SK-N-SH treated with all-trans-retinoic acid at 6 μM for 48 hours (cell line): ENCODE data around the gene FNDC1.
"Not testable (repeated sequence)": the region's sequence is repeated elsewhere in the genome, so short reads cannot be mapped to it uniquely, and the experiment has no call there.

Experiments
- ATAC-seq: fragments of 200-7000 bp; cut with Tn5 transposase; 3 replicates; pipeline ENCODE4 v1.9.1; 2020; ENCODE audit warnings: mild to moderate bottlenecking, moderate library complexity
- ARNTL ChIP-seq: fragments of 450-650 bp; formaldehyde crosslinking; IDR thresholded peaks from 2 replicates; pipeline ENCODE4 v1.5.0; 2020; ENCODE audit warnings: low read depth, mild to moderate bottlenecking, moderate library complexity, borderline replicate concordance
- BACH2 ChIP-seq: fragments of 250-450 bp; sonication (Bioruptor Pico); IDR thresholded peaks from 2 replicates; pipeline ENCODE4 v1.9.0; 2021; ENCODE audit warnings: mild to moderate bottlenecking, borderline replicate concordance
- CSDC2 ChIP-seq: fragments of 250-450 bp; sonication (Bioruptor Pico); IDR thresholded peaks from 2 replicates; pipeline ENCODE4 v1.5.0; 2020; ENCODE audit warnings: mild to moderate bottlenecking, moderate library complexity
- ESRRG ChIP-seq: fragments of 250-450 bp; sonication (Bioruptor Pico); IDR thresholded peaks from 2 replicates; pipeline ENCODE4 v1.6.1; 2021; ENCODE audit warnings: mild to moderate bottlenecking
- GLIS3 ChIP-seq: fragments of 250-450 bp; sonication (Bioruptor Pico); IDR thresholded peaks from 2 replicates; pipeline ENCODE4 v1.5.0; 2020; ENCODE audit warnings: mild to moderate bottlenecking, moderate library complexity
- ISL1 ChIP-seq: fragments of 250-450 bp; sonication (Bioruptor Pico); IDR thresholded peaks from 2 replicates; pipeline ENCODE4 v2.1.2; 2022; ENCODE audit warnings: mild to moderate bottlenecking, moderate library complexity
- OSR1 ChIP-seq: fragments of 250-450 bp; sonication (Bioruptor Pico); IDR thresholded peaks from 2 replicates; pipeline ENCODE4 v1.8.0; 2022; ENCODE audit warnings: moderate library complexity, mild to moderate bottlenecking, inconsistent platforms
- PPARA ChIP-seq: fragments of 250-450 bp; sonication (Bioruptor Pico); IDR thresholded peaks from 2 replicates; pipeline ENCODE4 v1.5.0; 2020; ENCODE audit warnings: mild to moderate bottlenecking, borderline replicate concordance
- RARB ChIP-seq: fragments of 250-450 bp; sonication (Bioruptor Pico); IDR thresholded peaks from 2 replicates; pipeline ENCODE4 v1.8.0; 2021; ENCODE audit warnings: mild to moderate bottlenecking, moderate library complexity
- SNAI2 ChIP-seq: fragments of 250-450 bp; sonication (Bioruptor Pico); IDR thresholded peaks from 2 replicates; pipeline ENCODE4 v1.5.0; 2020; ENCODE audit warnings: mild to moderate bottlenecking, moderate library complexity
- TCF4 ChIP-seq: fragments of 250-450 bp; sonication (Bioruptor Pico); IDR thresholded peaks from 2 replicates; pipeline ENCODE4 v1.8.0; 2021; ENCODE audit warnings: mild to moderate bottlenecking, moderate library complexity, borderline replicate concordance
- TOX ChIP-seq: fragments of 250-450 bp; sonication (Bioruptor Pico); IDR thresholded peaks from 2 replicates; pipeline ENCODE4 v1.8.0; 2021; ENCODE audit warnings: mild to moderate bottlenecking, moderate library complexity, borderline replicate concordance
- ZC3H10 ChIP-seq: fragments of 250-450 bp; sonication (Bioruptor Pico); IDR thresholded peaks from 2 replicates; pipeline ENCODE4 v1.5.1; 2021; ENCODE audit warnings: mild to moderate bottlenecking, moderate library complexity
- ZFP30 ChIP-seq: fragments of 450-650 bp; formaldehyde crosslinking; IDR thresholded peaks from 2 replicates; pipeline ENCODE4 v1.5.0; 2022; ENCODE audit warnings: mild to moderate bottlenecking, moderate library complexity
- ZNF70 ChIP-seq: fragments of 450-650 bp; formaldehyde crosslinking; IDR thresholded peaks from 2 replicates; pipeline ENCODE4 v1.5.0; 2020; ENCODE audit warnings: mild to moderate bottlenecking, moderate library complexity
- ZNF8 ChIP-seq: fragments of 450-650 bp; formaldehyde crosslinking; IDR thresholded peaks from 2 replicates; pipeline ENCODE4 v1.5.0; 2020; ENCODE audit warnings: mild to moderate bottlenecking, moderate library complexity
- TF ChIP-seq, protein P1 (sequence below): fragments of 250-450 bp; sonication (Bioruptor Pico); IDR thresholded peaks from 2 replicates; pipeline ENCODE4 v1.8.0; 2020; ENCODE audit warnings: mild to moderate bottlenecking, moderate library complexity, borderline replicate concordance
- TF ChIP-seq, protein P2 (sequence below): fragments of 250-450 bp; sonication (Bioruptor Pico); IDR thresholded peaks from 2 replicates; pipeline ENCODE4 v1.5.1; 2020; ENCODE audit warnings: low read depth, mild to moderate bottlenecking, moderate library complexity
- TF ChIP-seq, protein P3 (sequence below): fragments of 250-450 bp; sonication (Bioruptor Pico); IDR thresholded peaks from 2 replicates; pipeline ENCODE4 v1.5.1; 2021; ENCODE audit warnings: mild to moderate bottlenecking, moderate library complexity
- TF ChIP-seq, protein P4 (sequence below): fragments of 250-450 bp; sonication (Bioruptor Pico); IDR thresholded peaks from 2 replicates; pipeline ENCODE4 v1.8.0; 2021; ENCODE audit warnings: low read depth, mild to moderate bottlenecking, moderate library complexity, borderline replicate concordance

The FNDC1 gene

DNA sequence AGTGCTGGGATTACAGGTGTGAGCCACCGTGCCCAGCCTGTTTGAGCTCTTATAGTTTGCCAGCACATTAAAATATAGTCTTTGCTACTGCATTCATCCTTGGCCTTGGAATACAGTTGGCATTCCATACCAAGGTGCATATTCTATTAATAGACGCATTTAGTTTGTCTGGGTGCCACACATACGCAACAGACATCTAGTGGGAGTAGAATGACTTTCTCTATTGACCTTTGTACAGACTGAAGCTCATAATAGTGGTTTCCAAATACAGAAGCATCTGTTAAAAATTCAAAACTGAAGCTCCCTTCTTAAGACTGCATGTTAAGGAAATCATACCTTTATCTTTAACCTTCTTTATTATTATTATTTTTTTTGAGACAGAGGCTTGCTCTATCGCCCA lies 46.7 kb upstream of the FNDC1 start:
- TF ChIP-seq BACH2 (CRISPR knock-in tag) (no peak), OSR1 (CRISPR knock-in tag) (no peak)
- TF ChIP-seq, all 23 proteins: peak for 0
- no peak for ATAC-seq

DNA sequence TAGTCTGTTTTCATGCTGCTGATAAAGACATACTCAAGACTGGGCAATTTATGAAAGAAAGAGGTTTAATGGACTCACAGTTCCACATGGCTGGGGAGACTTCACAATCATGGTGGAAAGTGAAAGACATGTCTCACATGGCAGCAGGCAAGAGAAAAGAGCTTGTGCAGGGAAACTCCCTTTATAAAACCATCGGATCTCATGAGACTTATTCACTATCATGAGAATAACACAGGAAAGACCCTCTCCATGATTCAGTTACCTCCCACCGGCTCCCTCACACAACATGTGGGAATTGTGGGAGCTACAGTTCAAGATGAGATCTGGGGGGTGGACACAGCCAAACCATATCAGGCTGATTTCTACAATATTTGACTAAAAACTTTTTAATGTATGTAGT lies 45.4 kb upstream of the FNDC1 start:
- not testable (repeated sequence) for ATAC-seq

DNA sequence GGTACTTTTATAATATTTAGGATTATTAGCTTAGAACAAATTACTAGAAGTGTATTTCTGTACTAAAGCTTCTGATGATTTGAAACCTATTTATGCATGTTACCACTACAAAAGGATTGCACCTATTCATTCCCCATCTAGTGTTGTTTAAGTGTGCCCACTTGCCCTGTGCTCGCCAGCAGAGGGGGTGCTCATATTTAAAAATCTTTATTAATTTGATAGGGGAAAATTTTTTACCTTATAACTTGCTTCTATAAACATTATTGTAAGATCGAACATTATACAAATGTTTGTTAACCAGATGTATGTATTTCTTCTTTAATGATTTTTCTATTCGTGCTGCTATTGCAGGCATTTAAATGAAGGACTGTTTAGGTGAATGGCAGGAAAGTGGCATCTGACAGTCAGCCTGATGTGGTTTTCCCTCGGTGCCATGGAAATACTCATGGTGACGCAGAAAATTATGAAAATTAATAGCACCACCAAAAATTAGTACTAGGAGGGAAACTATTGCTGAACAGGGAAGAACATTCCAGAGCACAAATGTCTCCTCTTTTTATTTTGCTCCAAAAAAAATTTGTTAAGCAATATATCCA lies 44.1 kb upstream of the FNDC1 start:
- no peak for TF ChIP-seq ISL1 (CRISPR knock-in tag)
- TF ChIP-seq, protein P1, sequence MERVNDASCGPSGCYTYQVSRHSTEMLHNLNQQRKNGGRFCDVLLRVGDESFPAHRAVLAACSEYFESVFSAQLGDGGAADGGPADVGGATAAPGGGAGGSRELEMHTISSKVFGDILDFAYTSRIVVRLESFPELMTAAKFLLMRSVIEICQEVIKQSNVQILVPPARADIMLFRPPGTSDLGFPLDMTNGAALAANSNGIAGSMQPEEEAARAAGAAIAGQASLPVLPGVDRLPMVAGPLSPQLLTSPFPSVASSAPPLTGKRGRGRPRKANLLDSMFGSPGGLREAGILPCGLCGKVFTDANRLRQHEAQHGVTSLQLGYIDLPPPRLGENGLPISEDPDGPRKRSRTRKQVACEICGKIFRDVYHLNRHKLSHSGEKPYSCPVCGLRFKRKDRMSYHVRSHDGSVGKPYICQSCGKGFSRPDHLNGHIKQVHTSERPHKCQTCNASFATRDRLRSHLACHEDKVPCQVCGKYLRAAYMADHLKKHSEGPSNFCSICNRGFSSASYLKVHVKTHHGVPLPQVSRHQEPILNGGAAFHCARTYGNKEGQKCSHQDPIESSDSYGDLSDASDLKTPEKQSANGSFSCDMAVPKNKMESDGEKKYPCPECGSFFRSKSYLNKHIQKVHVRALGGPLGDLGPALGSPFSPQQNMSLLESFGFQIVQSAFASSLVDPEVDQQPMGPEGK: no peak
- TF ChIP-seq TCF4 (CRISPR knock-in tag): no peak
- no peak for TF ChIP-seq PPARA (CRISPR knock-in tag)
- TF ChIP-seq, protein P2, sequence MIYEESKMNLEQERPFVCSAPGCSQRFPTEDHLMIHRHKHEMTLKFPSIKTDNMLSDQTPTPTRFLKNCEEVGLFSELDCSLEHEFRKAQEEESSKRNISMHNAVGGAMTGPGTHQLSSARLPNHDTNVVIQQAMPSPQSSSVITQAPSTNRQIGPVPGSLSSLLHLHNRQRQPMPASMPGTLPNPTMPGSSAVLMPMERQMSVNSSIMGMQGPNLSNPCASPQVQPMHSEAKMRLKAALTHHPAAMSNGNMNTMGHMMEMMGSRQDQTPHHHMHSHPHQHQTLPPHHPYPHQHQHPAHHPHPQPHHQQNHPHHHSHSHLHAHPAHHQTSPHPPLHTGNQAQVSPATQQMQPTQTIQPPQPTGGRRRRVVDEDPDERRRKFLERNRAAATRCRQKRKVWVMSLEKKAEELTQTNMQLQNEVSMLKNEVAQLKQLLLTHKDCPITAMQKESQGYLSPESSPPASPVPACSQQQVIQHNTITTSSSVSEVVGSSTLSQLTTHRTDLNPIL (CRISPR knock-in tag): no peak
- TF ChIP-seq, protein P3, sequence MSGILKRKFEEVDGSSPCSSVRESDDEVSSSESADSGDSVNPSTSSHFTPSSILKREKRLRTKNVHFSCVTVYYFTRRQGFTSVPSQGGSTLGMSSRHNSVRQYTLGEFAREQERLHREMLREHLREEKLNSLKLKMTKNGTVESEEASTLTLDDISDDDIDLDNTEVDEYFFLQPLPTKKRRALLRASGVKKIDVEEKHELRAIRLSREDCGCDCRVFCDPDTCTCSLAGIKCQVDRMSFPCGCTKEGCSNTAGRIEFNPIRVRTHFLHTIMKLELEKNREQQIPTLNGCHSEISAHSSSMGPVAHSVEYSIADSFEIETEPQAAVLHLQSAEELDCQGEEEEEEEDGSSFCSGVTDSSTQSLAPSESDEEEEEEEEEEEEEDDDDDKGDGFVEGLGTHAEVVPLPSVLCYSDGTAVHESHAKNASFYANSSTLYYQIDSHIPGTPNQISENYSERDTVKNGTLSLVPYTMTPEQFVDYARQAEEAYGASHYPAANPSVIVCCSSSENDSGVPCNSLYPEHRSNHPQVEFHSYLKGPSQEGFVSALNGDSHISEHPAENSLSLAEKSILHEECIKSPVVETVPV (CRISPR knock-in tag): no peak
- no peak for TF ChIP-seq ARNTL
- no peak for TF ChIP-seq BACH2 (CRISPR knock-in tag)
- TF ChIP-seq GLIS3 (CRISPR knock-in tag): no peak
- TF ChIP-seq ESRRG: no peak
- TF ChIP-seq RARB (CRISPR knock-in tag): no peak
- TF ChIP-seq SNAI2 (CRISPR knock-in tag): no peak
- TF ChIP-seq ZNF70 (CRISPR knock-in tag): no peak
- no peak for ATAC-seq

DNA sequence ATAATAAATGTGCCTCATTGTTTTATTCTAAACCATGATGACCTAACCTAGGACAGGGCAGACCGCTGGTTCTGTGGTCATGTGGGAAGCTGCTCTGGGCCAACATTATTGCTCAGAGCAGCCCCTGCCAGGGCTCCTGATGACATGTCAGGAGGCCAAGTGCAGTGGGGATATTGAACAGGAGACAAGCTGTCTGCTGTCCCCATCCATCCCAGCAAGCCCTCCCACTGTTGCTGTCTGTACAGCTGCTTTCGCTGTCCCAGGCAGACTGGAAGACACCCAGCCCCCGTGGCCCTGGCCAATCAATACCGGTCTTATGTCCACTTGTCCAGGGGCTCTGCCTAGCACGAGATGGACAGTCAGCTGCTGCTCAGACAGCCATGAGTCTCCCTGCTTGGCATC lies 43.2 kb upstream of the FNDC1 start:
- TF ChIP-seq, protein P2 (CRISPR knock-in tag): no peak
- TF ChIP-seq, protein P3 (CRISPR knock-in tag): no peak
- no peak for TF ChIP-seq RARB (CRISPR knock-in tag)
- ATAC-seq: no peak

DNA sequence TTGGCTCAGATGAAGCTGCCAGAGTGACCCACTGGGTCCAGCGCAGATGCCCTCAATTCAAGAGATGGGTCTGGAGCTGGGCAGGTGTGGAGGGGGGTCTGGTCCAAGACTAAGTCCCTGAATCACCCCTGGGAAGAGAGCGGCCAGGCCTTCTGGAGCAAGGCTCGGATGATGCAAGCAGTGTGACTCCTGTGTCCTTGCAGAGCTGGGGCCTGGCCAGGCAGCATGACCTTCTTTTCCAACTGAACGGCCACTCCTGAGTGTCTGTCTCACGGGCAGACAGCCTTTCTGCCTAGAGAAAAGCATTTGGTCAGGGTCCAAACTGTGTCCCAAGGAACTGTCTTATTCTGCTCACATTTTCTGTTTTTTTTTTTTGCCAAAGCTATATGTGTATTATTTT lies 42.6 kb upstream of the FNDC1 start:
- no peak for ATAC-seq
- TF ChIP-seq, protein P4, sequence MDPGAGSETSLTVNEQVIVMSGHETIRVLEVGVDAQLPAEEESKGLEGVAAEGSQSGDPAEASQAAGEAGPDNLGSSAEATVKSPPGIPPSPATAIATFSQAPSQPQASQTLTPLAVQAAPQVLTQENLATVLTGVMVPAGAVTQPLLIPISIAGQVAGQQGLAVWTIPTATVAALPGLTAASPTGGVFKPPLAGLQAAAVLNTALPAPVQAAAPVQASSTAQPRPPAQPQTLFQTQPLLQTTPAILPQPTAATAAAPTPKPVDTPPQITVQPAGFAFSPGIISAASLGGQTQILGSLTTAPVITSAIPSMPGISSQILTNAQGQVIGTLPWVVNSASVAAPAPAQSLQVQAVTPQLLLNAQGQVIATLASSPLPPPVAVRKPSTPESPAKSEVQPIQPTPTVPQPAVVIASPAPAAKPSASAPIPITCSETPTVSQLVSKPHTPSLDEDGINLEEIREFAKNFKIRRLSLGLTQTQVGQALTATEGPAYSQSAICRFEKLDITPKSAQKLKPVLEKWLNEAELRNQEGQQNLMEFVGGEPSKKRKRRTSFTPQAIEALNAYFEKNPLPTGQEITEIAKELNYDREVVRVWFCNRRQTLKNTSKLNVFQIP (CRISPR knock-in tag): no peak
- TF ChIP-seq CSDC2 (CRISPR knock-in tag) (no peak), TOX (no peak), ZFP30 (CRISPR knock-in tag) (no peak), PPARA (CRISPR knock-in tag) (no peak), ZC3H10 (CRISPR knock-in tag) (no peak), ESRRG (no peak), ZNF8 (CRISPR knock-in tag) (no peak), SNAI2 (CRISPR knock-in tag) (no peak)
- TF ChIP-seq, protein P1: no peak
- TF ChIP-seq, protein P2 (CRISPR knock-in tag): no peak
- TF ChIP-seq, protein P3 (CRISPR knock-in tag): no peak
